HG03280 (cell line): ENCODE results near the gene PRR15.

Experiments
- ATAC-seq: cut with Tn5 transposase; IDR thresholded peaks from one replicate; pipeline ENCODE4 v1.9.1; 2021; ENCODE audit warnings: mild to moderate bottlenecking, moderate library complexity; ENCODE audit not compliant: unreplicated experiment

The PRR15 gene

GRCh38 chr7:29607889-29608288 lies 44.3 kb downstream of the PRR15 start:
- no peak for ATAC-seq

GRCh38 chr7:29609162-29610037 lies 45.8 kb downstream of the PRR15 start:
- ATAC-seq, result no peak

GRCh38 chr7:29610086-29610485 lies 46.5 kb downstream of the PRR15 start:
- ATAC-seq, result no peak

- ATAC-seq, result no peak
Observed at GRCh38 chr7:29611941-29612544, 48.4 kb downstream of the PRR15 start.

- no peak for ATAC-seq
Observed at GRCh38 chr7:29612596-29612995, 49.0 kb downstream of the PRR15 start.

- ATAC-seq, result no peak
Observed at GRCh38 chr7:29613100-29613499, 49.5 kb downstream of the PRR15 start.

- ATAC-seq, result no peak
Observed at GRCh38 chr7:29614229-29614628, 50.6 kb downstream of the PRR15 start.
